DMS153 treated with DMSO at 0.1 percent for 48 hours (cell line): Measurements from ENCODE around the gene BTG1.
"Not testable (repeated sequence)": the region's sequence is repeated elsewhere in the genome, so short reads cannot be mapped to it uniquely, and the experiment has no call there.

Source experiments
- DNase-seq: peaks from one replicate; lab custom pipeline; 2025; ENCODE audit not compliant: unreplicated experiment; lab: John Stamatoyannopoulos, UW

BTG1 gene

DNA sequence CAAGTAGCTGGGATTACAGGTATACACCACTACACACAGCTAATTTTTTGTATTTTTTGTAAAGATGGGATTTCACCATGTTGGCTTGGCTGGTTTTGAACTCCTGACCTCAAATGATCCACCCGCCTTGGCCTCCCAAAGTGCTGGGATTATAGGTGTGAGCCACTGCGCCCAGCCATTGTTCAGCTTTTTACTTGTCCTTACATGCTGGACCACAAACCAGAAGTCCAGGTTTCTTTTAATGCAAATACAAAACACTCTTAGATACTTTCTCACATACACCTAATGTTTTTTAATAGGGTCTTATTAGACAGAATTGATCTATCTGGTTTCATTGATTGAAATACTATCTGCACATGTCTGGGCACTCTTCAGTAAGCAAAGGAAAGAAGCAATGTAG, 40.5 kb downstream of the BTG1 start:
- DNase-seq, result no peak

DNA sequence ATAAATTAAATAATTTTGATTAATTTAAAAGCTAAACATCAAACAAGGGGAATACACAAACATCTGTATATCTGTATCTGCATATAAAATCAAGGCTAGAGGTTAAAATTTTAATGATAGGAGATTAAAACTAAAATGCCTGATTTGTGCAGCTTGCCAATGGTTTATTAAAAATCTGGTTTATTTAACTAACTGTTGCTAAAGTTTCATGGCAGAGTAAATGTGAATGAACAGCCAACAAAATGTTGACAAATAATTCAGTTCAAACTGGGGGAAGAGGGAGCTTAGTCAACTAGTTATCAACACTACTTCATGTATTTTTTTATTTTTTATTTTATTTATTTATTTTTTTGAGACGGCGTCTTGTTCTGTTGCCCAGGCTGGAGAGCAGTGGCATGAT, 43.0 kb downstream of the BTG1 start:
- DNase-seq, result no peak

DNA sequence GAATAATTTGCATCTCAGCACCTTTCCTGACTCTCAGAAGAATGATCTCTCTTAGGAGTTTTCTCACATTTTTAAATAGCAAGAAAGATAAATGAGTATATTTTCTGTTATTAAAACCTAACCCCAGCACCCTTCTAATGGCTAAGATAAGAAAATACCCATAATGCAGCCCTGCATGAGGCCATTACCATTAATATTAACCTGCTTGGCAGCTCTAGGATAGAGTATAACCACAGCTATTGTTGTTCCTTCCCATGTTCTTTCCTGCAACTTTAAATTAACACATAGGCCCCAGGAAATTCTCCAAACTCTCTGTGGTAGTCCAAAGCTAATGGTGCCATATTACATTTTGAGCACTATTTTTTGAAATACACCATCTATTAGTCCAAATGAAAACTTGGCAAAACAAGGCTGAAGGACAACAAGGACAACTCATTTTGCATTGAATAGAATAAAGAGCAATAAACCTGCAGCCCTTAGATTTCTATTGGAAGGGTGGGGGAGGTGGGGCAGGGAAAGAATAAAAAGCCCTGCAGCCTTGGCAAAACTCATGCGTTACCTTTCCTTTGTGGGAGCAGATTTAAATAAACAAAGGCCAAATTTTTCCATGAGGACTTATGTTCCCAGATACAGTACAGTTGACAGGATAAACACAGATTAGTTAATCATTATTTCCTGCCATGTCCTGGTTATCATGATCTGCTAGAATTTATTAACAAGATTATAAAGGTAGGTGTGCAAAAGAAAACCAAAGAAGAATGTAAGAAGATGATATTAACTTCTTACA, 46.9 kb downstream of the BTG1 start:
- DNase-seq, result no peak

DNA sequence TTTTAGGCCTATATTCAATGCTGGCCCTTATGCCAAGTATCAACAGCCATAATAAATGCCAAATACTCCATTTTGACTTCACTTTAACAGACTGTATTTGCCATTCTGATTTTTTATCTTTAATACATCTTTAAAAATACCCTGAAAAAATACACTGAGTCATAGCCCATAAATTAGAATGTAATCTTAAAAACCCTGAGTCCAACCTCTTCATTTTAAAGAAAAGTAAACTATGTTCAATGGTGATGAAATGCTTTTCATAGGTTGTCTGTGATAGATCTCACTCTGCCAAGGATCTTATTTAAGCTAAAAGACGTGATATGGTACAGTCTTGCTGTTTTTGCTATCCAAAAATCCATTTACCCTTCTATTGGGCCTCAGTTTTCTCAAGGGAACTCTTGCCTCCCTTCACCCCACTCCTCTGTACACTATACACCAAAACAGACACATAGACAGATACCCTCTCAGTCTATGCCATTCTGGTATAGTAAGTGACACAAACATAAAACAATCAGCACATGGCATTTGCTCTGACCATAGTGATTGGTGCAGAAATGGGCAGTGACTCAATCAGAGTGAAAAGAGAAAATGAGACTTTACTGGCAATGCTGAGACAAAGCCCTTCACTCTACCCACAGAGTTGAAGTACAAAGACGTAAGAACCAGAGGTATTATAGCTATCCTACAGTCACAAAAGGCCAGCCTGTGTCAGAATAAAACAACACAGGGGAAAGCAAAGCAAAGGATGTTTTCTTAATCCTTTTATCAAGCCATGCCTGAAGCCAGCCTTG, 49.1 kb downstream of the BTG1 start:
- no peak for DNase-seq

DNA sequence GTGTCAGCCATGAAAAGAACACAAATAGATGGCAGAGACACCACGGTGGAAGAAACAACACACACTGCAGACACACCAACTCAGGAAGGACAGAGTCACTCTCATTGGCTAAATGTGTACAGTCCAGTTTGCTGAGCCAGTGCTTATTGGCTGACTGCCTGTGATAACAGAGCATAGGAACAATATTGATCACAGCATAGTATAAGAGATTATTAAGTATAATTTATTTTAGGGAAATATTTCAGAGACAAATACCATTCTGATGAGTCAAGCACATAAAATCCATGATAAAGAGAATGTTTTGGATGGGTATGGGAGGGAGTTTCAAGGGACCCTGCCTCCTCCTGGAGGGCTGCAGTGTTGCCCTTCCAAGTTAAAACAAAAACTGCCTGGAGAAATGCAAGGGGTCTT, 50.9 kb downstream of the BTG1 start:
- no peak for DNase-seq

DNA sequence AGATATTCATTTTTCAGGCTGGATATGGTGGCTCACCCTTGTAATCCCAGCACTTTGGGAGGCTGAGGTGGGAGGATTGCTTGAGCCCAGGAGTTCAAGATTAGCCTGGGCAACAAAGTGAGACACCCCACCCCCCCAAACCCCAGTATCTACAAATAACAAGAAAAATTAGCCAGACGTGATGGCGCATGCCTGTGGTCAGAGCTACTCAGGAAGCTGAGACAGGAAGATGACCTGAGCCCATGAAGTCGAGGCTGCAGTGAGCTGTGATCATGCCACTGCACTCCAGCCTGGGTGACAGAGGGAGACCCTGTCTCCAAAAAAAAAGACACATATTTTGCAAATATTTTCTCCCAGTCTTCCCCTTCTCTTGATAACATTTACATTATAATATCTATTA, 51.3 kb downstream of the BTG1 start:
- DNase-seq, result not testable (repeated sequence)
